GM23338 (cell line): ENCODE data around the gene ELFN2. TPM values are rescaled to one million over a fixed set of nuclear protein-coding genes. Genes with fewer than 3 reads are reported as not detected.

Experiments
- ATAC-seq: fragments of 200-7000 bp; cut with Tn5 transposase; 3 replicates; pipeline ENCODE4 v1.9.1; 2020
- DNase-seq: peaks from one replicate; pipeline ENCODE4 v3.0.0-alpha.2; 2015; ENCODE audit warnings: low spot score
- H2AFZ ChIP-seq: fragments of 200-600 bp; sonication (generic); 2 replicates; pipeline ENCODE4 v1.8.0; 2016; ENCODE audit warnings: antibody characterized with exemption, mild to moderate bottlenecking, moderate library complexity
- H3F3A ChIP-seq: fragments of 200-600 bp; sonication (generic); replicated peaks from 2 replicates; pipeline ENCODE4 v1.8.0; 2017; ENCODE audit warnings: antibody characterized with exemption, mixed run types, low read depth
- H3K27ac ChIP-seq: fragments of 200-600 bp; sonication (generic); 2 replicates; pipeline ENCODE4 v1.6.1; 2016; ENCODE audit warnings: low read depth
- H3K27me3 ChIP-seq: fragments of 200-600 bp; sonication (generic); 2 replicates; pipeline ENCODE4 v1.8.0; 2016; ENCODE audit warnings: mild to moderate bottlenecking, mixed run types, moderate library complexity; ENCODE audit not compliant: insufficient read depth
- H3K36me3 ChIP-seq: fragments of 200-600 bp; sonication (generic); 2 replicates; pipeline ENCODE4 v1.8.0; 2016; ENCODE audit warnings: mild to moderate bottlenecking; ENCODE audit not compliant: insufficient read depth
- H3K4me1 ChIP-seq: fragments of 200-600 bp; sonication (generic); 2 replicates; pipeline ENCODE4 v1.8.0; 2016; ENCODE audit warnings: mild to moderate bottlenecking, moderate library complexity; ENCODE audit not compliant: insufficient read depth
- H3K4me2 ChIP-seq: fragments of 200-600 bp; sonication (generic); 2 replicates; pipeline ENCODE4 v1.7.1; 2017; ENCODE audit warnings: mixed run types
- H3K4me3 ChIP-seq: fragments of 200-600 bp; sonication (generic); 2 replicates; pipeline ENCODE4 v1.6.1; 2016; ENCODE audit warnings: mixed run types
- H3K79me2 ChIP-seq: fragments of 200-600 bp; sonication (generic); replicated peaks from 2 replicates; pipeline ENCODE4 v1.8.0; 2017; ENCODE audit warnings: mild to moderate bottlenecking; ENCODE audit not compliant: insufficient read depth
- H3K9me2 ChIP-seq: fragments of 200-600 bp; sonication (generic); 2 replicates; pipeline ENCODE4 v1.8.0; 2017; ENCODE audit not compliant: insufficient read depth
- H4K20me1 ChIP-seq: fragments of 200-600 bp; sonication (generic); replicated peaks from 2 replicates; pipeline ENCODE4 v1.8.0; 2017; ENCODE audit warnings: mild to moderate bottlenecking; ENCODE audit not compliant: insufficient read depth
- H3K27ac Mint-ChIP-seq: 2 replicates; pipeline ENCODE4 v1.8.0; 2020; ENCODE audit warnings: inconsistent platforms, mild to moderate bottlenecking, moderate library complexity, mixed read lengths
- H3K27me3 Mint-ChIP-seq: 3 replicates; pipeline ENCODE4 v1.8.0; 2022; ENCODE audit warnings: low read depth, mild to moderate bottlenecking, moderate library complexity, mixed read lengths, inconsistent platforms; ENCODE audit not compliant: insufficient read depth, poor library complexity
- H3K36me3 Mint-ChIP-seq: 3 replicates; pipeline ENCODE4 v1.8.0; 2021; ENCODE audit warnings: low read depth, mild to moderate bottlenecking, inconsistent platforms, moderate library complexity, mixed read lengths
- H3K4me1 Mint-ChIP-seq: 3 replicates; pipeline ENCODE4 v1.8.0; 2020; ENCODE audit warnings: mild to moderate bottlenecking, inconsistent platforms, mixed read lengths
- H3K4me3 Mint-ChIP-seq: 3 replicates; pipeline ENCODE4 v1.8.0; 2021; ENCODE audit warnings: moderate library complexity, mild to moderate bottlenecking, inconsistent platforms, mixed read lengths
- H3K9me3 Mint-ChIP-seq: 3 replicates; pipeline ENCODE4 v1.8.0; 2020; ENCODE audit warnings: moderate library complexity, mild to moderate bottlenecking, inconsistent platforms, mixed read lengths
- CREB1 ChIP-seq: fragments of 250-450 bp; sonication (Bioruptor Pico); IDR thresholded peaks from 2 replicates; pipeline ENCODE4 v1.5.0; 2020; ENCODE audit warnings: low read depth, mild to moderate bottlenecking, moderate library complexity
- CTCF ChIP-seq, 2 experiments: fragments of 200-600 bp in 1 of 2; sonication (generic) in 1 of 2; conservative IDR thresholded peaks; 2 replicates each; pipeline versions ENCODE4 v1.5.1 to v1.6.1; 2016 to 2017; ENCODE audit warnings: antibody characterized with exemption in 2 of 2, low read depth in 2 of 2, mild to moderate bottlenecking in 2 of 2, moderate library complexity in 1 of 2
- ETS1 ChIP-seq: IDR thresholded peaks from 2 replicates; pipeline ENCODE4 v1.6.1; 2016; ENCODE audit warnings: antibody characterized with exemption
- EZH2 ChIP-seq: fragments of 200-600 bp; sonication (generic); IDR thresholded peaks from one replicate; pipeline ENCODE4 v1.8.0; 2017; ENCODE audit warnings: antibody characterized with exemption, mild to moderate bottlenecking, low read depth; ENCODE audit not compliant: unreplicated experiment
- EZH2phosphoT487 ChIP-seq: fragments of 200-600 bp; sonication (generic); IDR thresholded peaks from one replicate; pipeline ENCODE4 v1.8.1; 2018; ENCODE audit warnings: antibody characterized with exemption; ENCODE audit not compliant: unreplicated experiment
- JUNB ChIP-seq: IDR thresholded peaks from one replicate; pipeline ENCODE4 v1.6.1; 2016; ENCODE audit warnings: antibody characterized with exemption; ENCODE audit not compliant: unreplicated experiment
- NANOG ChIP-seq: IDR thresholded peaks from 2 replicates; pipeline ENCODE4 v1.6.1; 2016; ENCODE audit warnings: antibody characterized with exemption, borderline replicate concordance
- POLR2AphosphoS5 ChIP-seq: IDR thresholded peaks from 2 replicates; pipeline ENCODE4 v1.6.1; 2016; ENCODE audit warnings: antibody characterized with exemption, low read depth
- REST ChIP-seq: IDR thresholded peaks from one replicate; pipeline ENCODE4 v1.6.1; 2018; ENCODE audit warnings: antibody characterized with exemption; ENCODE audit not compliant: unreplicated experiment
- STAT1 ChIP-seq: IDR thresholded peaks from one replicate; pipeline ENCODE4 v1.6.1; 2016; ENCODE audit warnings: antibody characterized with exemption; ENCODE audit not compliant: unreplicated experiment
- ZNF114 ChIP-seq: fragments of 250-450 bp; sonication (Bioruptor Pico); IDR thresholded peaks from 2 replicates; pipeline ENCODE4 v1.5.0; 2020; ENCODE audit warnings: mild to moderate bottlenecking, moderate library complexity
- ZNF331 ChIP-seq: fragments of 250-450 bp; sonication (Bioruptor Pico); IDR thresholded peaks from 2 replicates; pipeline ENCODE4 v1.5.0; 2020; ENCODE audit warnings: low read depth, mild to moderate bottlenecking, moderate library complexity
- polyA plus RNA-seq: library from polyadenylated mRNA; unstranded; fragments of >200 nt; fragmentation: Nextera tagmentation; extraction: Ambion mirVana; gene quantifications from 2 replicates; pipeline ENCODE4 v1.2.1, GENCODE V29; 2016
- total RNA-seq: library from RNA; depleted of rRNA; stranded (reverse); fragments of >200 nt; shearing (Covaris generic); gene quantifications from 2 replicates; pipeline ENCODE4 v1.2.3, GENCODE V29; 2014

The ELFN2 gene
- total and polyA plus RNA-seq, 2 experiments from 2014 or later, result 0.18 to 0.35 TPM

GRCh38 chr22:37393746-37394145 is 33.5 kb downstream of the ELFN2 start:
- peaks cover 7% of the 10 kb centered on the region for H3K4me1 Mint-ChIP-seq
- H2AFZ ChIP-seq, result no peak overlapping the region
- H3K9me3 Mint-ChIP-seq, result no peaks in the 10 kb centered on the region
- H3K9me2 ChIP-seq, result no peaks in the 10 kb centered on the region
- H3K27me3 ChIP-seq, result no peaks in the 10 kb centered on the region
- H3K4me3 Mint-ChIP-seq, result no peak overlapping the region
- ATAC-seq, result no peak
- H3K4me3 ChIP-seq, result no peak overlapping the region
- no peaks in the 10 kb centered on the region for H3F3A ChIP-seq
- H4K20me1 ChIP-seq, result no peaks in the 10 kb centered on the region
- no peaks in the 10 kb centered on the region for H3K4me1 ChIP-seq
- no peak for DNase-seq
- no peak overlapping the region for H3K27ac ChIP-seq
- H3K4me2 ChIP-seq, result no peak overlapping the region
- H3K36me3 ChIP-seq, result no peaks in the 10 kb centered on the region
- no peak for TF ChIP-seq CTCF (conservative IDR thresholded peaks at IDR 0.05; ENCODE audit: low read depth in 2 of 2)
- TF ChIP-seq STAT1, result no peak
- no peak for TF ChIP-seq POLR2AphosphoS5
- TF ChIP-seq ETS1, result no peak
- TF ChIP-seq ZNF331, result no peak
- TF ChIP-seq EZH2, result no peak
- no peak for TF ChIP-seq ZNF114 (CRISPR knock-in tag)
- H3K79me2 ChIP-seq, result no peaks in the 10 kb centered on the region
- 0 out of 2 replicates have a peak overlapping the region, but pooled peaks have one; percentile 11 for H3K27ac Mint-ChIP-seq
- peaks cover 6% of the 10 kb centered on the region for H3K27me3 Mint-ChIP-seq
- H3K36me3 Mint-ChIP-seq, result no peaks in the 10 kb centered on the region

- no peaks in the 10 kb centered on the region for H3K27me3 ChIP-seq
- Mint-ChIP-seq H3K4me3 (no peak overlapping the region), H3K9me3 (no peaks in the 10 kb centered on the region), H3K27ac (no peak overlapping the region), H3K36me3 (no peaks in the 10 kb centered on the region), H3K4me1 (peaks cover 8% of the 10 kb centered on the region), H3K27me3 (peaks cover 3% of the 10 kb centered on the region)
- no peak overlapping the region for H3K4me3 ChIP-seq
- no peak overlapping the region for H2AFZ ChIP-seq
- DNase-seq, result no peak
- no peak overlapping the region for H3K27ac ChIP-seq
- no peaks in the 10 kb centered on the region for H3K36me3 ChIP-seq
- no peaks in the 10 kb centered on the region for H3K4me1 ChIP-seq
- no peaks in the 10 kb centered on the region for H3K79me2 ChIP-seq
- H4K20me1 ChIP-seq, result no peaks in the 10 kb centered on the region
- no peak for ATAC-seq
- no peaks in the 10 kb centered on the region for H3F3A ChIP-seq
- H3K9me2 ChIP-seq, result no peaks in the 10 kb centered on the region
- no peak overlapping the region for H3K4me2 ChIP-seq
- no peak for TF ChIP-seq CREB1 (CRISPR knock-in tag)
- no peak for TF ChIP-seq ETS1
- TF ChIP-seq CTCF (conservative IDR thresholded peaks at IDR 0.05; ENCODE audit: low read depth in 2 of 2), result no peak
- TF ChIP-seq EZH2phosphoT487, result no peak
- no peak for TF ChIP-seq NANOG
- TF ChIP-seq JUNB, result no peak
- no peak for TF ChIP-seq ZNF114 (CRISPR knock-in tag)
- TF ChIP-seq STAT1, result no peak
- TF ChIP-seq REST, result no peak
- no peak for TF ChIP-seq EZH2
Observed at GRCh38 chr22:37392721-37393328, 34.5 kb downstream of the ELFN2 start.
